Measurements from ENCODE around the gene PPM1H.

DNA sequence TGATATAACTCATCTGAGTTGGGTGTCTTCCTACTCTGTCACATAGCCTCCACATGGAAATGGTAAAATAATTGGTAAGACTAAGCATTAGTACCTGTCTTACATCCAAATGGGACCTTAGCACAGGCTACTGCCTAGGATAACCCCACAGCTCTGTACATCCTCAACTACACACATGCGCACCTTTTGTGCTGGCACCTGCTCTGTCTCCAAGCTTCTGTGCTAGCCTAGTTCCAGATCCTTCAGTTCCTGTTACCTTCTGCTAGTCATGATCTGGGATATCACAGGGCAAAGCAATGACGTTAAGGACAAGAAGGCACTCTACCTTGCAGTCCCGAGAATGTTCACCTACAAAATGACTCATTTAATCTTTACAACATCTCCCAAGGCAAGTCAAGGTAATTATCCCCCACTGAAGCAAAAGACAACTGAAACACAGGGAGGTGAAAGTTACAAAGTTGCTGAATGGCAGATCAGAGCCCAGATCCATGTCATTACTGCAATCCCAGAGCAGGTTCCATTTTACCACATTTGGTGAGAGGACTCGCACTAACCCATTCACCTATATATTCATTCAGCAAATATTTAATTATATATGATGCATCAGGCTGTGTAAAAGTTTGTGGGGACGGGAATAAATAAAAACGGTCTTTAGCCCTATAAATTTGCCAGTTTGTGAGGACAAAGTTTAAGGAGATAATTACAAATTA, 61.7 kb downstream of the PPM1H start:
- no peak for TF ChIP-seq CTCF (conservative IDR thresholded peaks at IDR 0.05)
- TF ChIP-seq ZFX (IDR thresholded peaks at IDR 0.05) = no peak

Measured in C4-2B (cell line).